Cardiac muscle cell (in vitro differentiated cells and primary cell): ENCODE measurements around the gene ATG9B. TPM values are rescaled to one million over a fixed set of nuclear protein-coding genes. Genes with fewer than 3 reads are reported as not detected.

Experiments
- DNase-seq, 2 donors: peaks; one replicate each; pipeline versions ENCODE4 v3.0.0 to v3.0.0-alpha.2; 2010 to 2017; ENCODE audit warnings: low read depth in 1 of 2, low spot score in 1 of 2
- H3K27ac ChIP-seq: fragments of 200-600 bp; sonication (generic); 2 replicates; pipeline ENCODE4 v1.5.1; 2016
- H3K27me3 ChIP-seq: fragments of 200-600 bp; sonication (generic); 2 replicates; pipeline ENCODE4 v1.6.0; 2016; ENCODE audit warnings: control low read depth
- H3K36me3 ChIP-seq: fragments of 200-600 bp; sonication (generic); 2 replicates; pipeline ENCODE4 v1.5.1; 2016; ENCODE audit warnings: control low read depth
- H3K4me1 ChIP-seq: fragments of 200-600 bp; sonication (generic); 2 replicates; pipeline ENCODE4 v1.8.1; 2017; ENCODE audit warnings: low read depth, mild to moderate bottlenecking, mixed run types
- H3K4me3 ChIP-seq: fragments of 200-600 bp; sonication (generic); 2 replicates; pipeline ENCODE4 v1.5.1; 2016; ENCODE audit warnings: mild to moderate bottlenecking
- H3K9me3 ChIP-seq: fragments of 200-600 bp; sonication (generic); 2 replicates; pipeline ENCODE4 v1.5.1; 2017; ENCODE audit warnings: low read depth, mild to moderate bottlenecking, control low read depth
- polyA plus RNA-seq: library from polyadenylated mRNA; unstranded; fragments of >200 nt; fragmentation: Nextera tagmentation; extraction: Ambion mirVana; gene quantifications from 2 replicates; pipeline ENCODE4 v1.2.1, GENCODE V29; 2016
- total RNA-seq: library from RNA; depleted of rRNA; stranded (reverse); fragments of >200 nt; gene quantifications from 2 replicates; pipeline ENCODE4 v1.2.3, GENCODE V29; 2016
- TF ChIP-seq, protein P1 (sequence below): IDR thresholded peaks from 2 replicates; pipeline ENCODE4 v1.5.1; 2012; ENCODE audit warnings: low read depth, mild to moderate bottlenecking, low read length

Gene ATG9B
- total and polyA plus RNA-seq, 2 experiments from 2014 or later: 8.4 to 13.0 TPM

DNA sequence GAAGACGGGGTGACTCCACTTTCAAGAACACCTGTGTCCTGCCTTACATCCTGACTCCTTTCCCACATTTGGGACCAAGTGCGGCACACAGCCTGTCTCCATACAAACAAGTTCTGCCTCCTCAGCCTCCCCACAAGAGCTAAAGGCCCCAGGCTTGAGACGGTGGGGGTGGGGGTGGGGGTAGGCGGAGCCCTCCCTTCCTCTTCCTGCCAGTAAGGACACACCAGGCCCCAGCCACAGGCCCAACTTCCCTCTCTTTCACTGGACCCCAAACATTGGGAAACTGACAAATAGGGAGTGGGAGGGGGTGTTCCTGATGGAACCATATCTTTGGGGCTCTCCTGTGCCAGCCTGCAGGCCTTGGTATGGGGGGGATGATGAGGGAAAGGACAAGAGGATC, 28.8 kb upstream of the ATG9B start:
- H3K27ac ChIP-seq: no peak overlapping the region
- no peak for DNase-seq
- H3K27me3 ChIP-seq: peaks cover 26% of the 10 kb centered on the region
- no peak overlapping the region for H3K4me3 ChIP-seq
- no peaks in the 10 kb centered on the region for H3K36me3 ChIP-seq
- TF ChIP-seq, protein P1, sequence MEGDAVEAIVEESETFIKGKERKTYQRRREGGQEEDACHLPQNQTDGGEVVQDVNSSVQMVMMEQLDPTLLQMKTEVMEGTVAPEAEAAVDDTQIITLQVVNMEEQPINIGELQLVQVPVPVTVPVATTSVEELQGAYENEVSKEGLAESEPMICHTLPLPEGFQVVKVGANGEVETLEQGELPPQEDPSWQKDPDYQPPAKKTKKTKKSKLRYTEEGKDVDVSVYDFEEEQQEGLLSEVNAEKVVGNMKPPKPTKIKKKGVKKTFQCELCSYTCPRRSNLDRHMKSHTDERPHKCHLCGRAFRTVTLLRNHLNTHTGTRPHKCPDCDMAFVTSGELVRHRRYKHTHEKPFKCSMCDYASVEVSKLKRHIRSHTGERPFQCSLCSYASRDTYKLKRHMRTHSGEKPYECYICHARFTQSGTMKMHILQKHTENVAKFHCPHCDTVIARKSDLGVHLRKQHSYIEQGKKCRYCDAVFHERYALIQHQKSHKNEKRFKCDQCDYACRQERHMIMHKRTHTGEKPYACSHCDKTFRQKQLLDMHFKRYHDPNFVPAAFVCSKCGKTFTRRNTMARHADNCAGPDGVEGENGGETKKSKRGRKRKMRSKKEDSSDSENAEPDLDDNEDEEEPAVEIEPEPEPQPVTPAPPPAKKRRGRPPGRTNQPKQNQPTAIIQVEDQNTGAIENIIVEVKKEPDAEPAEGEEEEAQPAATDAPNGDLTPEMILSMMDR: no peak
- peaks cover 5% of the 10 kb centered on the region for H3K4me1 ChIP-seq
- no peaks in the 10 kb centered on the region for H3K9me3 ChIP-seq

DNA sequence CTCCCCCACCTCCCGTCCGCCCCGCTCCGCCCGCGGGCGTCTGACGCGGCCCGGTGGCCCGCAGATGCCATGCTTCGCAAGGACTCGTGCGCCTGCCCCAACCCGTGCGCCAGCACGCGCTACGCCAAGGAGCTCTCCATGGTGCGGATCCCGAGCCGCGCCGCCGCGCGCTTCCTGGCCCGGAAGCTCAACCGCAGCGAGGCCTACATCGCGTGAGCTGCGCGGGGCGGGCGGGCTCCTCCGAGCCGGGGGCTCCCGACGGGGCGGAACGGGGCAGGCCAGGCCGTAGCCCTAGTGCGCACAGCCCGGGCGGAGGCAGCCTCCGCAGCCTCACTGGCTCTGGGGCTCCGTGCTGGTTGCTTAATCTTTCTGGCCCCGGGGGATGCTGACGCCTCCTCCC, 26.8 kb upstream of the ATG9B start:
- Histone ChIP-seq H3K4me3 (peak overlapping the region; percentile 4), H3K9me3 (no peaks in the 10 kb centered on the region), H3K4me1 (no peaks in the 10 kb centered on the region)

DNA sequence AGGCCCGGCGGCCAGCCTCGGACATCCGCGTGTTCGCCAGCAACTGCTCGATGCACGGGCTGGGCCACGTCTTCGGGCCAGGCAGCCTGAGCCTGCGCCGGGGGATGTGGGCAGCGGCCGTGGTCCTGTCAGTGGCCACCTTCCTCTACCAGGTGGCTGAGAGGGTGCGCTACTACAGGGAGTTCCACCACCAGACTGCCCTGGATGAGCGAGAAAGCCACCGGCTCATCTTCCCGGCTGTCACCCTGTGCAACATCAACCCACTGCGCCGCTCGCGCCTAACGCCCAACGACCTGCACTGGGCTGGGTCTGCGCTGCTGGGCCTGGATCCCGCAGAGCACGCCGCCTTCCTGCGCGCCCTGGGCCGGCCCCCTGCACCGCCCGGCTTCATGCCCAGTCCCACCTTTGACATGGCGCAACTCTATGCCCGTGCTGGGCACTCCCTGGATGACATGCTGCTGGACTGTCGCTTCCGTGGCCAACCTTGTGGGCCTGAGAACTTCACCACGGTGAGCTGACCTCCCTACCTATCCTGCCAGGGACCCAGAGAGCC, 24.7 kb upstream of the ATG9B start:
- Histone ChIP-seq H3K4me1 (no peaks in the 10 kb centered on the region), H3K4me3 (no peak overlapping the region), H3K36me3 (no peaks in the 10 kb centered on the region), H3K27me3 (peaks cover 26% of the 10 kb centered on the region), H3K9me3 (no peaks in the 10 kb centered on the region), H3K27ac (no peak overlapping the region)
- DNase-seq: no peak
- TF ChIP-seq, protein P1: no peak

More for the DNA sequence above, 26.8 kb upstream of the ATG9B start:
- Histone ChIP-seq H3K27me3 (peaks cover 26% of the 10 kb centered on the region), H3K27ac (no peak overlapping the region), H3K36me3 (no peaks in the 10 kb centered on the region)
- peak; percentile 79 to 90 for DNase-seq
- TF ChIP-seq, protein P1: no peak

DNA sequence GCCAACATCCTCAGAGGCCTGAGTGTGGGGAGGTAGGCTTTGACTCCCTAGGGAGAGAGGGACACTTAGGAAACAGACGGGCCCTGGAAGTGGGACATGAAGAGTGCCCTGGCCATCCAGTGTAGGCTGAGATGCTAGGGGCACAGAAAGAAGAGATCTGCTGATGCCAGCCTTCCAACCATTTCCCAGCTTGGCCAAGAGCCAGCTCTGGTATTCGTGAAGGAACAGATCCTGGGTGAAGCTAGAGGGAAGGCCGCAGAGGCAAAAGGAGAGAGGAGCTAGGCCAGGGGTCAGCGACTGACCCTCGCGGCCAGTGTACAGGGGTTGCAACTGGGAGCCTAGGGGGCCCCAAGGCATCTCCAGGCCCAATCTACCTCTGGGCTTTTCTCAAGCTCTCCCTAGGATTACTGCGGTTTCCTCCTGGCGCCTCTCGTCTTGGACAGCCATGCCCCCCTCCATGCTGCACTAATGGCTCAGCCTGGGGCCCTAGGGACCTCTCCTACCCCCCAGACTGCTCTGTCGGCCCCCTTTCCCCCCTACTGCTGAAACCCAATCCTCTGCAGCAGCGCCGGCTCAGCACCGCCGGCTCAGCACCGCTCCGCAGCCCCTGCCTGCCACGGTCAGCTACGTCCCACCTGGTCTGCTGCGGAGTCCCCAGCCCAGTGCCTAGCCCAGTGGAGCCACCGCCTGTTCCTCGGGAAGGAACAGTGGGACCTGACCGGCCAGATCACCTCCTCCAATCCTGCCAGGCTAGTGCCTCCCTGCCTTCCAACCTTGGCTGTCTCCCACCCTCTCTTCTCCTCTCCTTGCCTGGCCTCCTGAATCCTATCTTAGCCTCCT, 23.9 kb upstream of the ATG9B start, which contains the start of gene ASIC3:
TSS of gene ASIC3 (plus strand) at position 556 of the 840 bp plus-strand sequence. CDS start 355 bp downstream, outside the sequence.
- DNase-seq: no peak
- Histone ChIP-seq H3K4me3 (no peak within 1 kb of the TSS), H3K9me3 (no peaks in the 10 kb centered on the region), H3K27me3 (peaks cover 26% of the 10 kb centered on the region), H3K27ac (no peak within 1 kb of the TSS), H3K36me3 (no peaks in the 10 kb centered on the region), H3K4me1 (no peaks in the 10 kb centered on the region)
- TF ChIP-seq, protein P1: no peak

DNA sequence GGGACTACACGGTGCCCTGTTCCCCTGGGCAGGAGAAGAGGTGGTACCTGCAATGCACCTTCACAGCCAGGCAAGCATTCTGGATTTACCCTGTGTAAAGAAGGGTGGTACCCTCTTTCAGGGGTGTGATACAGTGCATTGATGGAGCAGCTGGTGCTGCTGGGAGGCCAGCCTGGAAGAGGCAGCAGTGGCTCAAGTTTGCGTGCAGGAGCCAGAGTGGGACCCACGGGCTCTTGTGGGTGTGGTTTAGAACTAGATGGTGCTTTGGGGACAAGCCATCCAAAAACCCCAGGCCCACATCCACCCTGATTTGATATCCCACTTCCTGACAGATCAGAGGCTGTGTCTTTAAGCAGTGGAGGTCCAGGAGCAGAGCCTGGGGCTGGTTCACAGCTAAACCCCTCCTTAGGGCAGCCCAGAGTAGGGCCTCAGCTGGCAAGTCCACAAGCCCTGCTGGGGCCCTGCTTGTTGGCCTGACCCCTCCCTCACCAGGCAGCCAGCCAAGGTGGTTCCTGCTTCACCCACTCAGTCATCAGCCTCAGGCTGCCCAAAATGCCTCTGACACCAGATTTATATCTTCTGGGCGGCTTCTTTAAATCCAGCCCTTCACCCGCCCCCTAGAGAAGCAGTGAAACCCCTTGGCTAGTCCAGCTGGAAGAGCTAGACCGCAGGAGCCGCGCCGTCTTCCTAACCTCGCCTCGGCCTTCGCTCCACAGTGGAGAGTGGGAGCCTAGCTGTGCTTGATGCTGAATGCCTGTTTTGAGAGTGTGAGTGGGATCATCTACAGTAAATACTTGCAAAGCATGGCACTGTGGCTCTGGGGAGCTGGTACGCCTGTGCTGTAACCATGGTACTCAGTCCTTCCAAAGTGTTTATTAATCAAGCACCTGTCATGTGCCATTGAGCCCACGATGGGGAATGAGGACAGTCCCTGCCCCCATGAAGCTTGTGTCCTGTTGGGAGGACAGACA, 22.6 kb upstream of the ATG9B start:
- Histone ChIP-seq H3K4me1 (no peaks in the 10 kb centered on the region), H3K27ac (no peak overlapping the region), H3K4me3 (no peak overlapping the region), H3K36me3 (no peaks in the 10 kb centered on the region), H3K27me3 (peaks cover 21% of the 10 kb centered on the region), H3K9me3 (no peaks in the 10 kb centered on the region)
- peak in 1 of 2 donors; percentile 71 for DNase-seq
- TF ChIP-seq, protein P1: no peak
